Adrenal gland (tissue), 5 donors: ENCODE measurements around the gene IGFL4.

ENCODE experiments used
- CTCF ChIP-seq, 6 experiments: fragments of 450-650 bp in 4 of 6; fragments of 200-600 bp in 2 of 6; sonication (generic) in 1 of 6; IDR thresholded peaks; 1 replicate in 5 of 6; 2 replicates in 1 of 6; pipeline versions ENCODE4 v1.5.1 to v1.8.0; 2016 to 2021; ENCODE audit warnings: antibody characterized with exemption in 6 of 6, mild to moderate bottlenecking in 2 of 6, moderate library complexity in 1 of 6
- POLR2A ChIP-seq, 2 donors: fragments of 450-650 bp; IDR thresholded peaks; one replicate each; pipeline ENCODE4 v1.6.1; 2017; ENCODE audit warnings: antibody characterized with exemption in 2 of 2, mild to moderate bottlenecking in 2 of 2, moderate library complexity in 1 of 2
- donor health status: DM: no; HTN: no; CAD: no.

GRCh38 chr19:46000491-46001246 lies 40.1 kb downstream of the IGFL4 start:
- TF ChIP-seq POLR2A (IDR thresholded peaks at IDR 0.05) (no peak), CTCF (IDR thresholded peaks at IDR 0.05) (no peak)
